Panc1 (cell line): Measurements from ENCODE around the gene CYP21A2. TPM values are rescaled to one million over a fixed set of nuclear protein-coding genes. Genes with fewer than 3 reads are reported as not detected.

Source experiments
- ATAC-seq: fragments of 200-7000 bp; cut with Tn5 transposase; 2 replicates; pipeline ENCODE4 v1.9.1; 2020; ENCODE audit warnings: mild to moderate bottlenecking, moderate library complexity
- BruUV-seq: library from RNA; stranded (reverse); fragments of 400-500 nt; replicated peaks from 2 replicates; lab custom pipeline; 2021; lab: Mats Ljungman, UMichigan
- CTCF ChIA-PET: fragments of 300-600 bp; sonication (Branson Sonifier 250); formaldehyde crosslinking; loops from one replicate; lab custom pipeline; 2022; ENCODE audit warnings: antibody characterized with exemption; lab: Charles Lee
- POLR2A ChIA-PET: fragments of 300-600 bp; sonication (Branson Sonifier 250); formaldehyde crosslinking; loops from one replicate; lab custom pipeline; 2022; ENCODE audit warnings: antibody characterized with exemption; lab: Charles Lee
- DNase-seq: peaks from one replicate; pipeline ENCODE4 v3.0.0-alpha.2; 2010; ENCODE audit warnings: low read depth, low spot score
- H3K27ac ChIP-seq: 2 replicates; pipeline ENCODE4 v1.5.1; 2011; ENCODE audit warnings: mild to moderate bottlenecking, low read length, inconsistent platforms
- H3K27me3 ChIP-seq: fragments of 200-500 bp; sonication (Bioruptor generic); 2 replicates; pipeline ENCODE4 v1.6.0; 2014; ENCODE audit warnings: low read length, inconsistent platforms; ENCODE audit not compliant: control insufficient read depth, insufficient read depth
- H3K36me3 ChIP-seq: fragments of 200-500 bp; sonication (Bioruptor generic); 2 replicates; pipeline ENCODE4 v1.5.1; 2014; ENCODE audit warnings: inconsistent platforms, mild to moderate bottlenecking, low read length, moderate library complexity; ENCODE audit not compliant: control insufficient read depth, insufficient read depth
- H3K4me1 ChIP-seq: 2 replicates; pipeline ENCODE4 v1.5.1; 2011; ENCODE audit warnings: inconsistent platforms, mild to moderate bottlenecking, low read length, moderate library complexity; ENCODE audit not compliant: control insufficient read depth, insufficient read depth
- H3K4me3 ChIP-seq, 2 experiments: 2 replicates each; pipeline ENCODE4 v1.5.1; 2011 to 2012; ENCODE audit warnings: low read depth in 2 of 2, low read length in 2 of 2, mild to moderate bottlenecking in 2 of 2, inconsistent platforms in 1 of 2, moderate library complexity in 1 of 2
- H3K9me3 ChIP-seq: fragments of 200-500 bp; sonication (Bioruptor generic); 2 replicates; pipeline ENCODE4 v1.5.1; 2014; ENCODE audit warnings: low read depth, mild to moderate bottlenecking, inconsistent platforms, low read length, moderate library complexity; ENCODE audit not compliant: control insufficient read depth, insufficient read depth
- CTCF ChIP-seq: fragments of 450-650 bp; IDR thresholded peaks from 2 replicates; pipeline ENCODE4 v1.5.1; 2017; ENCODE audit warnings: mild to moderate bottlenecking
- POLR2AphosphoS5 ChIP-seq: IDR thresholded peaks from 2 replicates; pipeline ENCODE4 v1.6.1; 2012; ENCODE audit warnings: mild to moderate bottlenecking, low read depth, low read length, moderate library complexity
- REST ChIP-seq, 2 experiments: IDR thresholded peaks; 2 replicates each; pipeline ENCODE4 v1.6.1; 2011 to 2012; ENCODE audit warnings: low read depth in 2 of 2, control low read depth in 1 of 2, low read length in 1 of 2, mild to moderate bottlenecking in 1 of 2, moderate library complexity in 1 of 2; ENCODE audit not compliant: insufficient read depth in 1 of 2
- SIN3A ChIP-seq: IDR thresholded peaks from 2 replicates; pipeline ENCODE4 v1.6.1; 2012; ENCODE audit warnings: low read depth, mild to moderate bottlenecking, low read length, moderate library complexity, borderline replicate concordance; ENCODE audit not compliant: insufficient read depth
- TCF7L2 ChIP-seq: IDR thresholded peaks from 2 replicates; pipeline ENCODE4 v1.6.1; 2011; ENCODE audit warnings: mild to moderate bottlenecking, low read depth, low read length, inconsistent platforms
- in situ Hi-C: cut with HindIII; loops from 2 replicates; pipeline ENCODE4 v1.10.0; 2016; ENCODE audit warnings: low sequenced_read_pairs, low pct_unique_long_range_greater_than_20kb
- intact Hi-C: fragments of 100-400 bp; cut with micrococcal nuclease; formaldehyde crosslinking; loops from one replicate; pipeline ENCODE4 v1.10.0; 2022; ENCODE audit not compliant: unreplicated experiment
- total RNA-seq: library from RNA; stranded (reverse); gene quantifications from one replicate; pipeline ENCODE4 v1.2.1, GENCODE V29; 2021; ENCODE audit not compliant: unreplicated experiment

Gene CYP21A2
- total RNA-seq, 1 experiment from 2014 or later: 1.1 TPM

DNA sequence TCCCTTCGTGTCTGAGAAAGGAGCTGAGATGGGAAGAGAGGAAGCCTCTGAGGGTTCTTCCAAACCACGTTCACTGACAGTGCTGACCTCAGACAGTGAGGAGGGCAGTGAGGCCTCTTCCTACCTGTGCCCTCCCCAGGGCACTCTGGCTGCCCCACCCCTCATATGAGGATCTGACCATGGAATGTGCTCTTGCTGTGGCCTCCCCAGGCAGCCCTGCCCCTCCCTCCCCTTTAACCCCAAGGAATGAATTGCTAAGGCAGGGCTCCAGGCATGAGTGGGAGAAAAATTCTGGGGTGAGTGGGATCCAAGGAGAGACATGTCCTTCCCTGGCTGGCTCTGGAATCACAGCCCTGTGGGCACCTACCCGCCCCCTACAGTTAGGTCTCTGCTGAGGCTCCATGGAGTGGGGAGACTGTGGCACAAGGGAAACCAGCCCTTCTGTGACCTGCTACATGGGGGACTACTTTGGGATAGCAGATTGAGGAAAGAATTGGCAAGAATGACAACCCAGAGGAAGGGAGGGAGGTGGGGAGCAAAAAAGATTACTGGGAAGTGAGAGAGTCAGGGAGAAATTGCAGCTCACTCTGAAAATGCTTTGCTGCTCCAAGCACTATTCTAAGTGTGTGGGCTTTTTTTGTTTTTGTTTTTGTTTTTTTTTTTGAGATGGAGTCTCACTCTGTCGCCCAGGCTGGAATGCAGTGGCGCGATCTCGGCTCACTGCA lies 41.5 kb downstream of the CYP21A2 start:
- Histone ChIP-seq H3K27ac (no peak overlapping the region), H3K4me3 (no peak overlapping the region), H3K9me3 (no peaks in the 10 kb centered on the region), H3K36me3 (no peaks in the 10 kb centered on the region), H3K27me3 (no peaks in the 10 kb centered on the region), H3K4me1 (no peaks in the 10 kb centered on the region)
- no peak for DNase-seq
- no peak for ATAC-seq
- no peak for TF ChIP-seq SIN3A
- no peak for TF ChIP-seq TCF7L2
- no peak for TF ChIP-seq CTCF
- no peak for TF ChIP-seq REST (IDR thresholded peaks at IDR 0.05; ENCODE audit: insufficient read depth in 1 of 2, low read depth in 2 of 2, low read length in 1 of 2)
- TF ChIP-seq POLR2AphosphoS5: no peak
- intact Hi-C loops (no loop called here), in situ Hi-C loops (no loop called here)
- CTCF ChIA-PET: interaction anchor here (0.6 kb wide), 1 partner anchor 482 kb away, joined by 4 read pairs; no protein-coding TSS in a partner anchor
- BruUV-seq: no TSS peak
- POLR2A ChIA-PET: no interaction called here

DNA sequence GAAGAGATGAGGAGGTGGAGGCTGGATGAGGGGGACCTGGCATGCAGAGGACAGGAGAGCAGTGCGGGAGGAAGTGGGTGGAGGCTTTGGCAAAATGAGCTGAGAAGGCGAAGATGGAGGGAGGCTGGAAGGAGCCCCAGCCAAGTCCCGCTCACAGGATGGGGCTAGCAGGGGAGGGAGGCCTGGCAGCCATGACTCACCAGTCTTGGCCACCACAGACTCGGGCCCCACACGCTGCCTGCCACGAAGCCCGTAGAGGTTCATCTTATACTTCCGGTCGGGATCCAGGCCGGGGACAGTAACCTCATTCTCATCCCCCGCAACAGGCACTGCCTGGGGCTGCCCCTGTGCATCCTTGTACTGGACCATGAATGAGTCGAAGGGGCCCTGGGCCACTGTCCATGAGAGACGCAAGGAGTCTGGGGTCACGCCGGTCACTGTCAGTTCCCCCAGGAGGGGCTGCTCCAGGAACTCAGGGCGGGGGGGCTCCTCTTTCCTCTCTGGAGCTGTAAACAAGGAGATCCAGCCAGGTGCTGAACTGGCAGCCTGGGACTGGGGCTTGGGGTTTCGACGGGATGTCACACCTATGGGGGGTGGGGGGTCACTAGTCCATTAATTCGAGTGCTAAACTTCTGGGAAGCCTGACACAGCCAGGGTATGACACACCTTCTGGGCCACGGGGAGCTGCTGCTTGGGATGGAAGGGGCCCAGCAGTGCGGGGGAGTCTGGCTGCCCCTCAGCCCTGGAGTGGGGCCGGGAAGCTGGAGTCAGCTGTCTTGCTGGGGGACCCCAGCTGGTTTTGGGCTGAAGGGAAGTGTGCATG lies 43.2 kb downstream of the CYP21A2 start:
- intact Hi-C loops (no loop called here), in situ Hi-C loops (no loop called here)
- no peaks in the 10 kb centered on the region for H3K9me3 ChIP-seq
- ATAC-seq (peak; percentile 46; the same call in 1 of the 2 replicates), DNase-seq (no peak)
- no peaks in the 10 kb centered on the region for H3K4me1 ChIP-seq
- H3K36me3 ChIP-seq: no peaks in the 10 kb centered on the region
- TF ChIP-seq TCF7L2 (no peak), SIN3A (no peak), POLR2AphosphoS5 (no peak), REST (IDR thresholded peaks at IDR 0.05; ENCODE audit: insufficient read depth in 1 of 2, low read depth in 2 of 2, low read length in 1 of 2) (no peak), CTCF (no peak)
- H3K27ac ChIP-seq: no peak overlapping the region
- BruUV-seq: no TSS peak
- H3K4me3 ChIP-seq: no peak overlapping the region
- CTCF ChIA-PET: no interaction called here
- POLR2A ChIA-PET: interaction anchor here (0.6 kb wide), 1 partner anchor 48 kb away, joined by 8 read pairs; the partner anchor contains the start of gene FKBPL
- no peaks in the 10 kb centered on the region for H3K27me3 ChIP-seq
